B cell (primary cell): ENCODE results near the gene PIF1. TPM values are rescaled to one million over a fixed set of nuclear protein-coding genes. Genes with fewer than 3 reads are reported as not detected.
A peak's percentile ranks its signal among the peaks of the same experiment; 100 is the strongest.

ENCODE experiments used
- ATAC-seq: fragments of 200-7000 bp; cut with Tn5 transposase; one replicate; pipeline ENCODE4 v1.10.0; 2021; ENCODE audit warnings: low read depth, mild to moderate bottlenecking, moderate number of reproducible peaks, moderate library complexity
- CTCF ChIA-PET: fragments of 350-600 bp; sonication (Branson Sonifier 250); formaldehyde crosslinking; loops from one replicate; lab custom pipeline; 2021; ENCODE audit warnings: antibody characterized with exemption, inconsistent platforms; lab: Charles Lee
- POLR2A ChIA-PET: fragments of 350-600 bp; sonication (Branson Sonifier 250); formaldehyde crosslinking; loops from one replicate; lab custom pipeline; 2021; ENCODE audit warnings: antibody characterized with exemption; lab: Charles Lee
- DNase-seq: peaks from one replicate; pipeline ENCODE4 v3.0.0; 2013
- H2AFZ ChIP-seq: 2 replicates; pipeline ENCODE4 v1.6.1; 2012; ENCODE audit warnings: mild to moderate bottlenecking, low read depth, low read length; ENCODE audit not compliant: insufficient read depth, poor library complexity, severe bottlenecking
- H3K27ac ChIP-seq, 2 donors: 1 replicate in 1 of 2; 2 replicates in 1 of 2; pipeline ENCODE4 v1.5.1; 2012 to 2013; ENCODE audit warnings: low read length in 2 of 2, mild to moderate bottlenecking in 2 of 2, moderate library complexity in 1 of 2
- H3K27me3 ChIP-seq, 4 experiments: fragments of 200-600 bp in 1 of 4; sonication (generic) in 1 of 4; replicated peaks in 1 of 4; 1 replicate in 2 of 4; 2 replicates in 2 of 4; pipeline versions ENCODE4 v1.6.1 to v1.7.0; 2013 to 2016; ENCODE audit warnings: low read length in 3 of 4, mild to moderate bottlenecking in 2 of 4, mixed read lengths in 1 of 4, moderate library complexity in 1 of 4; ENCODE audit not compliant: insufficient read depth in 4 of 4, control insufficient read depth in 3 of 4; ENCODE audit errors: control extremely low read depth in 1 of 4
- H3K36me3 ChIP-seq, 2 experiments: replicated peaks in 1 of 2; 1 replicate in 1 of 2; 2 replicates in 1 of 2; pipeline versions ENCODE4 v1.6.1 to v1.7.1; 2013; ENCODE audit warnings: low read length in 1 of 2; ENCODE audit not compliant: insufficient read depth in 2 of 2, control insufficient read depth in 1 of 2; ENCODE audit errors: control extremely low read depth in 1 of 2, extremely low read depth in 1 of 2
- H3K4me1 ChIP-seq, 2 donors: fragments of 200-600 bp in 1 of 2; sonication (generic) in 1 of 2; 1 replicate in 1 of 2; 2 replicates in 1 of 2; pipeline versions ENCODE4 v1.5.1 to v1.6.1; 2013 to 2017; ENCODE audit warnings: low read length in 2 of 2; ENCODE audit not compliant: control insufficient read depth in 2 of 2, insufficient read depth in 2 of 2
- H3K4me2 ChIP-seq: replicated peaks from 2 replicates; pipeline ENCODE3; 2012; ENCODE audit warnings: mild to moderate bottlenecking, low read depth, low read length; ENCODE audit not compliant: poor library complexity, severe bottlenecking
- H3K4me3 ChIP-seq, 5 experiments: fragments of 200-600 bp in 1 of 5; sonication (generic) in 1 of 5; 1 replicate in 3 of 5; 2 replicates in 2 of 5; pipeline versions ENCODE4 v1.5.1 to v1.7.0; 2011 to 2016; ENCODE audit warnings: low read length in 4 of 5, mild to moderate bottlenecking in 4 of 5, low read depth in 2 of 5, control low read depth in 1 of 5, moderate library complexity in 1 of 5; ENCODE audit not compliant: insufficient read depth in 1 of 5; ENCODE audit errors: control extremely low read depth in 1 of 5, extremely low read depth in 1 of 5
- H3K79me2 ChIP-seq: fragments of 200-600 bp; sonication (generic); one replicate; pipeline ENCODE4 v1.6.0; 2016; ENCODE audit warnings: low read length; ENCODE audit not compliant: control insufficient read depth, insufficient read depth
- H3K9ac ChIP-seq: fragments of 200-600 bp; sonication (generic); 2 replicates; pipeline ENCODE4 v1.6.1; 2017; ENCODE audit warnings: mild to moderate bottlenecking, low read length, moderate library complexity
- H3K9me3 ChIP-seq, 3 donors: one replicate each; pipeline versions ENCODE4 v1.6.1 to v1.7.1; 2013; ENCODE audit warnings: low read length in 2 of 3; ENCODE audit not compliant: control insufficient read depth in 2 of 3, insufficient read depth in 1 of 3; ENCODE audit errors: control extremely low read depth in 1 of 3
- H4K20me1 ChIP-seq: 2 replicates; pipeline ENCODE4 v1.6.0; 2012; ENCODE audit warnings: mild to moderate bottlenecking, low read length; ENCODE audit not compliant: insufficient read depth, control insufficient read depth, poor library complexity, severe bottlenecking
- H3K27ac Mint-ChIP-seq: one replicate; pipeline ENCODE4 v1.8.0; 2021; ENCODE audit warnings: mixed read lengths
- H3K27me3 Mint-ChIP-seq: one replicate; pipeline ENCODE4 v1.8.0; 2021; ENCODE audit warnings: mixed read lengths
- H3K4me1 Mint-ChIP-seq: one replicate; pipeline ENCODE4 v1.8.0; 2021; ENCODE audit warnings: mixed read lengths
- H3K4me3 Mint-ChIP-seq: one replicate; pipeline ENCODE4 v1.8.0; 2021; ENCODE audit warnings: mixed read lengths
- H3K9me3 Mint-ChIP-seq: one replicate; pipeline ENCODE4 v1.8.0; 2022; ENCODE audit warnings: mixed read lengths; ENCODE audit not compliant: insufficient read depth
- CTCF ChIP-seq: fragments of 200-600 bp; IDR thresholded peaks from one replicate; pipeline ENCODE4 v1.8.0; 2022; ENCODE audit warnings: antibody characterized with exemption, mild to moderate bottlenecking
- EZH2 ChIP-seq: IDR thresholded peaks from 2 replicates; pipeline ENCODE4 v1.6.1; 2012; ENCODE audit warnings: borderline replicate concordance, low read depth, mild to moderate bottlenecking, moderate library complexity, low read length; ENCODE audit not compliant: insufficient read depth, poor library complexity, severe bottlenecking
- WGBS: methylation state at CpG from one replicate; pipeline ENCODE4 v1.1.5; 2013; ENCODE audit warnings: missing lambda C conversion rate; ENCODE audit not compliant: insufficient coverage; 5-methylcytosine and 5-hydroxymethylcytosine counted together
- intact Hi-C: fragments of 100-400 bp; cut with micrococcal nuclease; formaldehyde crosslinking; loops from one replicate; pipeline ENCODE4 v1.10.0; 2022
- polyA plus RNA-seq: library from polyadenylated mRNA; depleted of rRNA; stranded (reverse); fragments of >200 nt; gene quantifications from 2 replicates; pipeline ENCODE4 v1.2.3, GENCODE V29; 2012
- total RNA-seq, 2 donors: library from RNA; stranded (reverse); fragments of 120-200 nt in 1 of 2; gene quantifications; 1 replicate in 1 of 2; 2 replicates in 1 of 2; pipeline versions ENCODE4 v1.2.3 to v1.2.4, GENCODE V29; 2013 to 2022

Gene PIF1
- total and polyA plus RNA-seq, 2 donors (not counting 1 experiment from before 2014, with no cell fraction given) = 2.0 to 6.2 TPM

- no peaks in the 10 kb centered on the region for H3K36me3 ChIP-seq
- DNase-seq (peak; percentile 26), ATAC-seq (peak; percentile 46)
- H4K20me1 ChIP-seq = no peaks in the 10 kb centered on the region
- peak within 1 kb of the TSS in 3 of 5 experiments; percentile 42 to 60 (median 53) for H3K4me3 ChIP-seq
- peak within 1 kb of the TSS; percentile 58 for H3K9ac ChIP-seq
- Mint-ChIP-seq H3K4me3 (peak within 1 kb of the TSS; percentile 84), H3K9me3 (no peaks in the 10 kb centered on the region), H3K27me3 (peaks cover 25% of the 10 kb centered on the region), H3K4me1 (peaks cover 11% of the 10 kb centered on the region), H3K27ac (no peak within 1 kb of the TSS)
- H3K4me1 ChIP-seq = peaks cover 12% of the 10 kb centered on the region in 2 donors
- ChIA-PET POLR2A (interaction anchor here (0.5 kb wide), 1 partner anchor 9 kb away, joined by 6 read pairs; no protein-coding TSS in a partner anchor), CTCF (interaction anchor here (1.0 kb wide), 1 partner anchor 34 kb away, joined by 3 read pairs; no protein-coding TSS in a partner anchor)
- H2AFZ ChIP-seq = peak within 1 kb of the TSS; percentile 65
- H3K4me2 ChIP-seq = peak within 1 kb of the TSS; percentile 97
- H3K9me3 ChIP-seq = peaks cover 0 to 3% (median 0%) of the 10 kb centered on the region in 3 donors
- intact Hi-C loops = no loop called here
- H3K79me2 ChIP-seq = no peaks in the 10 kb centered on the region
- no peak within 1 kb of the TSS for H3K27ac ChIP-seq
- TF ChIP-seq EZH2 = no peak
- no peak for TF ChIP-seq CTCF
- WGBS = under 1% methylated on average over 80 of the region's 90 CpGs
- peaks cover 0 to 38% (median 19%) of the 10 kb centered on the region in 4 experiments for H3K27me3 ChIP-seq
These were observed 49.7 kb downstream of the PIF1 start, which contains the start of gene RBPMS2 for GRCh38 chr15:64775551-64776401. Gene RBPMS2, minus strand, starts transcription at chr15:64775589. Its CDS starts 270 bp downstream, at chr15:64775319.
